ENCODE data around the gene KDM1A.

The KDM1A gene

GRCh38 chr1:23019094-23019862 lies at the start of gene KDM1A (continued):
- peak; percentile 65 for TF ChIP-seq SP2 (tag by site-specific recombination; IDR thresholded peaks at IDR 0.05)
- TF ChIP-seq OVOL3 (tag by site-specific recombination; IDR thresholded peaks at IDR 0.05), result 0 out of 2 replicates have a peak, but pooled peaks have one; percentile 58
- no peak for TF ChIP-seq REPIN1 (tag by site-specific recombination; IDR thresholded peaks at IDR 0.05; ENCODE audit: low read depth)
- TF ChIP-seq, protein P1, sequence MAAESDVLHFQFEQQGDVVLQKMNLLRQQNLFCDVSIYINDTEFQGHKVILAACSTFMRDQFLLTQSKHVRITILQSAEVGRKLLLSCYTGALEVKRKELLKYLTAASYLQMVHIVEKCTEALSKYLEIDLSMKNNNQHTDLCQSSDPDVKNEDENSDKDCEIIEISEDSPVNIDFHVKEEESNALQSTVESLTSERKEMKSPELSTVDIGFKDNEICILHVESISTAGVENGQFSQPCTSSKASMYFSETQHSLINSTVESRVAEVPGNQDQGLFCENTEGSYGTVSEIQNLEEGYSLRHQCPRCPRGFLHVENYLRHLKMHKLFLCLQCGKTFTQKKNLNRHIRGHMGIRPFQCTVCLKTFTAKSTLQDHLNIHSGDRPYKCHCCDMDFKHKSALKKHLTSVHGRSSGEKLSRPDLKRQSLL (tag by site-specific recombination; IDR thresholded peaks at IDR 0.05), result no peak
- 0 out of 2 replicates have a peak, but pooled peaks have one; percentile 48 for TF ChIP-seq ZNF146 (tag by site-specific recombination; IDR thresholded peaks at IDR 0.05)
- TF ChIP-seq ZNF610 (tag by site-specific recombination; IDR thresholded peaks at IDR 0.05; ENCODE audit: borderline replicate concordance), result peak; percentile 88
- TF ChIP-seq, protein P2, sequence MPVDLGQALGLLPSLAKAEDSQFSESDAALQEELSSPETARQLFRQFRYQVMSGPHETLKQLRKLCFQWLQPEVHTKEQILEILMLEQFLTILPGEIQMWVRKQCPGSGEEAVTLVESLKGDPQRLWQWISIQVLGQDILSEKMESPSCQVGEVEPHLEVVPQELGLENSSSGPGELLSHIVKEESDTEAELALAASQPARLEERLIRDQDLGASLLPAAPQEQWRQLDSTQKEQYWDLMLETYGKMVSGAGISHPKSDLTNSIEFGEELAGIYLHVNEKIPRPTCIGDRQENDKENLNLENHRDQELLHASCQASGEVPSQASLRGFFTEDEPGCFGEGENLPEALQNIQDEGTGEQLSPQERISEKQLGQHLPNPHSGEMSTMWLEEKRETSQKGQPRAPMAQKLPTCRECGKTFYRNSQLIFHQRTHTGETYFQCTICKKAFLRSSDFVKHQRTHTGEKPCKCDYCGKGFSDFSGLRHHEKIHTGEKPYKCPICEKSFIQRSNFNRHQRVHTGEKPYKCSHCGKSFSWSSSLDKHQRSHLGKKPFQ (tag by site-specific recombination; IDR thresholded peaks at IDR 0.05), result peak; percentile 66; the same call in 1 of the 2 replicates
- TF ChIP-seq KLF8 (tag by site-specific recombination; IDR thresholded peaks at IDR 0.05), result peak; percentile 96
- TF ChIP-seq, protein P3, sequence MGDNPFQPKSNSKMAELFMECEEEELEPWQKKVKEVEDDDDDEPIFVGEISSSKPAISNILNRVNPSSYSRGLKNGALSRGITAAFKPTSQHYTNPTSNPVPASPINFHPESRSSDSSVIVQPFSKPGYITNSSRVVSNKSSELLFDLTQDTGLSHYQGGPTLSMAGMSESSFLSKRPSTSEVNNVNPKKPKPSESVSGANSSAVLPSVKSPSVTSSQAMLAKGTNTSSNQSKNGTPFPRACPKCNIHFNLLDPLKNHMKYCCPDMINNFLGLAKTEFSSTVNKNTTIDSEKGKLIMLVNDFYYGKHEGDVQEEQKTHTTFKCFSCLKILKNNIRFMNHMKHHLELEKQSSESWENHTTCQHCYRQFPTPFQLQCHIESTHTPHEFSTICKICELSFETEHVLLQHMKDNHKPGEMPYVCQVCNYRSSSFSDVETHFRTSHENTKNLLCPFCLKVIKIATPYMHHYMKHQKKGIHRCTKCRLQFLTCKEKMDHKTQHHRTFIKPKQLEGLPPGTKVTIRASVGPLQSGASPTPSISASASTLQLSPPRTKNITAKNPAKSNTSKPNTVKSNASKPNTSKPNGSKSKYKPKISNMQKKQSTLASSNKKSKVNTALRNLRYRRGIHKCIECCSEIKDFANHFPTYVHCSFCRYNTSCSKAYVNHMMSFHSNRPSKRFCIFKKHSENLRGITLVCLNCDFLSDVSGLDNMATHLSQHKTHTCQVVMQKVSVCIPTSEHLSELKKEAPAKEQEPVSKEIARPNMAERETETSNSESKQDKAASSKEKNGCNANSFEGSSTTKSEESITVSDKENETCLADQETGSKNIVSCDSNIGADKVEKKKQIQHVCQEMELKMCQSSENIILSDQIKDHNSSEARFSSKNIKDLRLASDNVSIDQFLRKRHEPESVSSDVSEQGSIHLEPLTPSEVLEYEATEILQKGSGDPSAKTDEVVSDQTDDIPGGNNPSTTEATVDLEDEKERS (tag by site-specific recombination; IDR thresholded peaks at IDR 0.05), result no peak
- TF ChIP-seq ZNF501 (tag by site-specific recombination; IDR thresholded peaks at IDR 0.05), result peak; percentile 96
- TF ChIP-seq ZBTB26 (tag by site-specific recombination; optimal IDR thresholded peaks at IDR 0.05), result peak; percentile 98
- peak; percentile 90 for TF ChIP-seq CTCF (tag by site-specific recombination; IDR thresholded peaks at IDR 0.05)
- TF ChIP-seq ZBTB48 (tag by site-specific recombination; IDR thresholded peaks at IDR 0.05), result peak; percentile 67
- TF ChIP-seq TCF7L2 (IDR thresholded peaks at IDR 0.05; ENCODE audit: borderline replicate concordance, low read depth, low read length), result peak; percentile 86
- TF ChIP-seq ZNF140 (tag by site-specific recombination; IDR thresholded peaks at IDR 0.05), result no peak
- peak; percentile 77 for TF ChIP-seq ZNF580 (tag by site-specific recombination; IDR thresholded peaks at IDR 0.05)
- TF ChIP-seq ZNF184 (tag by site-specific recombination; IDR thresholded peaks at IDR 0.05), result peak; percentile 28; the same call in 1 of the 2 replicates
- peak; percentile 59 for TF ChIP-seq ZBTB17 (tag by site-specific recombination; IDR thresholded peaks at IDR 0.05)
- peak; percentile 98 for TF ChIP-seq ZNF660 (tag by site-specific recombination; IDR thresholded peaks at IDR 0.05)
- TF ChIP-seq ZNF155 (tag by site-specific recombination; IDR thresholded peaks at IDR 0.05), result no peak
- TF ChIP-seq ZSCAN30 (tag by site-specific recombination; IDR thresholded peaks at IDR 0.05), result peak; percentile 87
- TF ChIP-seq ZSCAN4 (tag by site-specific recombination; IDR thresholded peaks at IDR 0.05), result peak; percentile 32; the same call in 1 of the 2 replicates
- TF ChIP-seq ZFP69B (tag by site-specific recombination; IDR thresholded peaks at IDR 0.05), result peak; percentile 90
- TF ChIP-seq ZNF366 (tag by site-specific recombination; conservative IDR thresholded peaks at IDR 0.05), result peak; percentile 65
- peak; percentile 97 for TF ChIP-seq ZEB2 (tag by site-specific recombination; IDR thresholded peaks at IDR 0.05)
- TF ChIP-seq ZNF391 (tag by site-specific recombination; IDR thresholded peaks at IDR 0.05; ENCODE audit: borderline replicate concordance, low read depth), result peak; percentile 90; the same call in 1 of the 2 replicates
- TF ChIP-seq ZNF335 (tag by site-specific recombination; conservative IDR thresholded peaks at IDR 0.05), result peak; percentile 79
- peak; percentile 95 for TF ChIP-seq TRIM28 (IDR thresholded peaks at IDR 0.05; ENCODE audit: borderline replicate concordance, low read length)
- no peak for TF ChIP-seq HOXD13 (CRISPR knock-in tag; IDR thresholded peaks at IDR 0.05; ENCODE audit: borderline replicate concordance)

Measured in HEK293 (cell line).